HG03139 (cell line): Measurements from ENCODE around the gene PPEF1.

ENCODE experiments used
- ATAC-seq: cut with Tn5 transposase; IDR thresholded peaks from one replicate; pipeline ENCODE4 v1.9.1; 2021; ENCODE audit not compliant: unreplicated experiment

PPEF1 gene

GRCh38 chrX:18875256-18875878, 167.9 kb downstream of the PPEF1 start:
- no peak for ATAC-seq

GRCh38 chrX:18877469-18877868, 170.0 kb downstream of the PPEF1 start:
- no peak for ATAC-seq
